ENCODE measurements around the gene MED26.
A peak's percentile ranks its signal among the peaks of the same experiment; 100 is the strongest.

Gene MED26

DNA sequence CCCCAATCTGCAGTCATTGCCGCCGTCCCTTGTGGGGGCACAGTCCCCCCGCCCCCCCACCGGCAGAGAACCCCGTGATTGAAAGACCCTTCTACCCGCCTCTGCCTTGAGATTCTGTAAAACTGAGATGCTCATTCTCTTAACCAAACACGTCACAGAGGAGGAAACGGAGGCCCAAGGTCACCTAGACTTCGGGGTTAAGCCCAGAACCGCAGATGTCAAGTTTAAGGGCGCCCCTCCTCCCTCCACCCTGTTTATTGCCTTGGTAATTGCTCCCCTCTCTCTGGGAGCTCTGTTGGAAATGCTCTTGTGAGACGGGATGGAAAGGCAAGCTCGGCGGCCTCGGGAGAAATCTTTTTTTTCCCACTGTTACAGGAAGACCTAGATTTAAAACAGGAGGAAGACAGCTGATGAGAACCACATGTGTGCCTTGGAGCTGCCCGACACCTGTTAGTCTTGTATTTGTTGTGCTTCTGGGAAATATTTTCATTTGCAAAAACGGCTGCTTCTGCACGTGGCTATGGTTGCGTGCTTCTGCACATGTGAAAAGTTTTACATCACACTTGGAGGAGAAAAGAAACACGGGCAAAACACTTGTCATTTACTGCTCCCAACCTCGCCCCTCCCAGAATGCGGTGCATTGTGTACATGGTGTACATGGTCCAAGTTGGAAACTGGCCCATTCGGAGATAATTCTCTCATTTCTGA lies 1.1 kb upstream of the MED26 start:
- peak; percentile 72 for DNase-seq (ENCODE audit: low read depth)
- peak overlapping the region; percentile 89 for H3K4me3 ChIP-seq (ENCODE audit: low read depth, low read length)
- TF ChIP-seq, protein P1, sequence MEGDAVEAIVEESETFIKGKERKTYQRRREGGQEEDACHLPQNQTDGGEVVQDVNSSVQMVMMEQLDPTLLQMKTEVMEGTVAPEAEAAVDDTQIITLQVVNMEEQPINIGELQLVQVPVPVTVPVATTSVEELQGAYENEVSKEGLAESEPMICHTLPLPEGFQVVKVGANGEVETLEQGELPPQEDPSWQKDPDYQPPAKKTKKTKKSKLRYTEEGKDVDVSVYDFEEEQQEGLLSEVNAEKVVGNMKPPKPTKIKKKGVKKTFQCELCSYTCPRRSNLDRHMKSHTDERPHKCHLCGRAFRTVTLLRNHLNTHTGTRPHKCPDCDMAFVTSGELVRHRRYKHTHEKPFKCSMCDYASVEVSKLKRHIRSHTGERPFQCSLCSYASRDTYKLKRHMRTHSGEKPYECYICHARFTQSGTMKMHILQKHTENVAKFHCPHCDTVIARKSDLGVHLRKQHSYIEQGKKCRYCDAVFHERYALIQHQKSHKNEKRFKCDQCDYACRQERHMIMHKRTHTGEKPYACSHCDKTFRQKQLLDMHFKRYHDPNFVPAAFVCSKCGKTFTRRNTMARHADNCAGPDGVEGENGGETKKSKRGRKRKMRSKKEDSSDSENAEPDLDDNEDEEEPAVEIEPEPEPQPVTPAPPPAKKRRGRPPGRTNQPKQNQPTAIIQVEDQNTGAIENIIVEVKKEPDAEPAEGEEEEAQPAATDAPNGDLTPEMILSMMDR (conservative IDR thresholded peaks at IDR 0.05; ENCODE audit: low read depth, low read length): no peak

DNA sequence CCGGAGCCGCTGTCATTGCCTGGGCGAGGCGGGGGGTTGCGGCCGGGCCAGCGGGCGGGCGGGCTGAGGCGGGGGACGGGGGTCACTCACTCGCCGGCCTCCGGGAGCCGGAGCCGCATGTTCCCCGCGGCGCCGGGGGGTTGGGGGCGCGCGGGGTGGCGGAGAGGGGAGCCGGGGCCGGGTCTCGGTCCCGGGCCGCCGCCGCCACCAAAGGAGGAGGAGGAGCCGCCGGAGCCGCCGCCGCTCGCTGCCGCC lies 149 bp downstream of the MED26 start:
- peak overlapping the region; percentile 89 for H3K4me3 ChIP-seq (ENCODE audit: low read depth, low read length)
- TF ChIP-seq, protein P1 (conservative IDR thresholded peaks at IDR 0.05; ENCODE audit: low read depth, low read length): no peak
- DNase-seq (ENCODE audit: low read depth): no peak

DNA sequence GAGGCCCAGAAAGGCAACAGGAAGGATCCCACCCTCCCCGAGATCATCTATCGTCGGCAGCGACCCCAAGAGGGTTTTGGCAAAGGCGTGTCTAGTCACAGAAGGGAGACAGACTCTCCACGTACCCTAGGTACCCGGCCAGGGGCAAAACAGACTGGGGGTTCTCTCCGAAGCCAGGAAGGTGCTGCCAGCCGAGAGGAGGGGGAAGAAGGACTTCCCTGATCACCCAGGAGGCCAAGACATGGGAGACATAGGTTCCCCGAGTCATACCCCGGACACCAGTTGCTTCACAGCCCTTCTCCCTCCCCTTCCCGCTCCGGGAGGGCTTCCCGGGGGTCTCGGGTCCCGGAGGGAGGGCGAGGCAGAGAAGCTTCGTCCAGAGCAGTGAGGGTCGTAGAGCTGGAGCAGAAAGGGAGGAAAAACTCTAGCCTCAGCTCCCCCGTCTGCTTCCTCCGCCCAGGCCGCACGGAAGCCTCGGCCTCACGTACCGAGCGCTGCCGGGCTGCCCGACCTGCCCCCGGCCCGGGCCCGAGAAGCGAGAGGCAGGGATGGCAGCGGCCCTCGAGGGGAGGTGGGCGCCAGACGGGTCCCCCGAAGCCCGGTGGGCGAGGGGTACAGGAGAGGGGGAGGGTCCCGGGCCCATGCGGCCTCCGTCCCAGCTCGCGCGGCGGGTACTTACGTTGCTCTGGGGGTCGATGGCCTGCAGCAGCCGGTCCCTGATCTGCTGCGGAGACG lies 644 bp downstream of the MED26 start:
- H3K4me3 ChIP-seq (ENCODE audit: low read depth, low read length): peak overlapping the region; percentile 89
- TF ChIP-seq, protein P1 (conservative IDR thresholded peaks at IDR 0.05; ENCODE audit: low read depth, low read length): peak; percentile 1
- peak; percentile 18 for DNase-seq (ENCODE audit: low read depth)

DNA sequence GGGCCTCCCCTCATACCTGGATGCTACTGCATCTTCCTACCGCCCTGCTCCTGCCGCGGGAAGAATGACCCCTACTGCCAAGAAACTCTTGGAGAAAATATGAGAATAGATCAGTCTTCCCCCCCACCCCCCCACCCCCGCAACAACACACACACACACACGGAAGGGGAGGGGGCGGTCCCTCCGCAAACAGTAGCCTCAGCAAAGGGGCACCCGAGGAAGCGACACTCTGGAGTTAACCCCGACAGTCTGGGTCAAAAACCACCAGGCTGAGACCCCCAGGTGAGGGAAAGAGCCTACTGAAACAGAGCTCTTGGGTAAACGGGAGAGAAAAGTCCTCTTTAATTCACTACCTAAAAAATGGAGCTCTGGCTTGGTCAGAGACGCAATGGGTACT lies 1.2 kb downstream of the MED26 start:
- H3K4me3 ChIP-seq (ENCODE audit: low read depth, low read length): peak overlapping the region; percentile 89
- DNase-seq (ENCODE audit: low read depth): no peak
- TF ChIP-seq, protein P1 (conservative IDR thresholded peaks at IDR 0.05; ENCODE audit: low read depth, low read length): no peak

DNA sequence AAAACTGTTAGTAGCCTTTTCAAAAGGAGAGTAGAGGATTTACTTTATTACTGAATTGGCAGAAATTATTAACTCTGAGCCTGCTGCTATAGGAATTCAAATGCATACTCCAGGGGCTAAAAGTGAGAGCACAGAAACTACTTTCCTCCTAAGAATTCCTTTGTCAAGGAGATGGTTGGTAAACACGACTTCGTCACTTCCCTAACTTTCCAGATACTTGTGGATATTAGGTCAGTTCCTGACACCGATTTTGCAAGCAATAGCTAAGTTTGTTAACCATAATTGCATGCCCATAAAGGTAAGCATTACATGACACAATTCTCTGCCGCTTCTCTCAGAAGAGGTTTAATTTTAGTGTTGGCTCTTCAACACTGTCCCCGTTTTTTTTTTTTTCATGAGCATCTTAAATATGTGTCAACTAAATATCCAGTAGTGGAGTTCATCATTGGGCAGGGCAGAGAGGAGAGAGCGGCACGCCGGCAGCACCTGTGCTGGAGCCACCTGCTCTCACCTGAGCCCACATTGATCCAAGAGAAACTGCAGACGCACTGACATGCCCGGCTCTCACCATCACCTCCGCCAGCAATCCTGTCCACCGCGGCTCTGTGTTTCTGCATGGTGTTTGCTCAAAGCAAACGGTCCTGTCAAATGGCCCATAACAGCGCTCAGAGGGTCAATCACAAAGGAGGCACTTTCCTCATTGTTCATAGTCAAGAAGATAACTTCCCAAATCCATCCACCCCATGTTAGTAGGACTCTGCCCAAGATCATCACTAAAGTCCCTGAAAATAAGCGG lies 2.6 kb downstream of the MED26 start:
- H3K4me3 ChIP-seq (ENCODE audit: low read depth, low read length): no peak overlapping the region
- DNase-seq (ENCODE audit: low read depth): no peak
- TF ChIP-seq, protein P1 (conservative IDR thresholded peaks at IDR 0.05; ENCODE audit: low read depth, low read length): no peak

DNA sequence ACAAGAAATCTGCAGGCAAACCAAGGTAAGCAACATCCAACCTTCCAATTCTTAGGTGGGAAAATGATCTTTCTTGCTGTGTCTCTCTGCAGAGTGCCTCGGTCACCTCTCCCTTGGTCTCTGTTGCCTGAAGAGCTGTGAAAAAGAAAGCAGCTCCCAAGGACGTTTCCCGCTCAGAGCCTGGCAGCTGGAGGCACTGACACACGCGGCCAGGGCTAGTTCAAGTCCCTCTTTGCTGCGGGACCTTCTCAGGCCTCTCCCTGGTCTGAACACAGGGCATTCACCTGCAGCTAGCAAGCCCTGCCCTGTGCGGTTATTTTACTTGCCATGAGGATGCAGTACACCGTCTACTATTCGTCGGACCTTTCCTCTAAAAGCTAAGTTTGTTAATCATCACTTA lies 3.8 kb downstream of the MED26 start:
- TF ChIP-seq, protein P1 (conservative IDR thresholded peaks at IDR 0.05; ENCODE audit: low read depth, low read length): no peak
- no peak for DNase-seq (ENCODE audit: low read depth)
- H3K4me3 ChIP-seq (ENCODE audit: low read depth, low read length): no peak overlapping the region
